Testis (tissue), 3 donors: ENCODE results near the gene AMOTL2. TPM values are rescaled to one million over a fixed set of nuclear protein-coding genes. Genes with fewer than 3 reads are reported as not detected.

Experiments used
- DNase-seq: peaks from one replicate; pipeline ENCODE4 v3.0.0-alpha.2; 2019
- H3K27ac ChIP-seq, 2 donors: fragments of 200-600 bp; sonication (generic); one replicate each; pipeline ENCODE4 v1.5.1; 2019
- H3K27me3 ChIP-seq: fragments of 200-600 bp; sonication (generic); one replicate; pipeline ENCODE4 v1.5.1; 2019
- H3K36me3 ChIP-seq: fragments of 200-600 bp; sonication (generic); one replicate; pipeline ENCODE4 v1.5.1; 2017; ENCODE audit warnings: low read depth; ENCODE audit errors: missing control alignments
- H3K4me1 ChIP-seq: fragments of 200-600 bp; sonication (generic); one replicate; pipeline ENCODE4 v1.5.1; 2019
- H3K4me3 ChIP-seq, 2 donors: fragments of 200-600 bp; sonication (generic); one replicate each; pipeline ENCODE4 v1.5.1; 2017 to 2019
- H3K9me3 ChIP-seq: fragments of 200-600 bp; sonication (generic); one replicate; pipeline ENCODE4 v1.5.1; 2017
- POLR2A ChIP-seq: fragments of 450-650 bp; IDR thresholded peaks from one replicate; pipeline ENCODE4 v1.6.1; 2017; ENCODE audit warnings: antibody characterized with exemption, mild to moderate bottlenecking, moderate library complexity
- WGBS, 2 donors: methylation state at CpG; one replicate each; pipeline ENCODE4 v1.1.5; 2018; 5-methylcytosine and 5-hydroxymethylcytosine counted together
- intact Hi-C: fragments of 100-400 bp; cut with DNase I; formaldehyde crosslinking; loops from one replicate; pipeline ENCODE4 v1.15.1; 2023; ENCODE audit warnings: low total_unique reads
- polyA plus RNA-seq: library from polyadenylated mRNA; stranded (reverse); fragments of 350-450 nt; fragmentation: Illumina TruSeq; extraction: RNeasy Lipid Tissue Mini Kit (QIAGEN cat#74804); gene quantifications from one replicate; pipeline ENCODE4 v1.2.3, GENCODE V29; 2014; ENCODE audit warnings: low read depth, low replicate concordance; ENCODE audit not compliant: insufficient read depth
- total RNA-seq, 2 donors: library from RNA; depleted of rRNA; stranded (reverse); fragments of >200 nt; gene quantifications; one replicate each; pipeline ENCODE4 v1.2.3, GENCODE V29; 2016
- TF ChIP-seq, protein P1 (sequence below), 3 experiments: fragments of 450-650 bp in 2 of 3; fragments of 200-600 bp in 1 of 3; sonication (generic) in 1 of 3; IDR thresholded peaks; one replicate each; pipeline ENCODE4 v1.5.1; 2016 to 2019; ENCODE audit warnings: antibody characterized with exemption in 3 of 3, mild to moderate bottlenecking in 2 of 3, moderate library complexity in 1 of 3

Gene AMOTL2
- total and polyA plus RNA-seq, 3 donors from 2014 or later, result 19.6 to 61.0 (median 35.8) TPM

DNA sequence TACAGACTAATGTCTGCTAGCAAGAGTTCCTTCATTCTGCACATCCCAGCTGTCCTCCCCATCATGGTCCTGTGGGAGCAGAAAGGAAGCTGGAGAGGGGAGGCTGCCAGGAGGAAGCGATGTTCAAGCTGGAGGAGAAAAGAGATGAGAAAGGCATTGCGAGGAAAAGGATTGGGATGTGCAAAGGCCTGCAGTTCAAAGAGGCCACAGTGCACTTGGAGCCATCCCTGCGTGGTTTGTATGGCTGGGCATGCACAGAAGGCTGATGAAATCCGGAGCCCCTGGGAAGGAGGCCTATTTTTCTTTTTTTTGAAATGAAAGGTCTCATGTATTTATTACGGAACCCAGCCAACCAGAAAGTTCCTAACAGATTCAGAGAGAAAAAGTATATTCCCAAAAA is 22.8 kb downstream of the AMOTL2 start:
- no peak overlapping the region for H3K4me3 ChIP-seq
- TF ChIP-seq, protein P1, sequence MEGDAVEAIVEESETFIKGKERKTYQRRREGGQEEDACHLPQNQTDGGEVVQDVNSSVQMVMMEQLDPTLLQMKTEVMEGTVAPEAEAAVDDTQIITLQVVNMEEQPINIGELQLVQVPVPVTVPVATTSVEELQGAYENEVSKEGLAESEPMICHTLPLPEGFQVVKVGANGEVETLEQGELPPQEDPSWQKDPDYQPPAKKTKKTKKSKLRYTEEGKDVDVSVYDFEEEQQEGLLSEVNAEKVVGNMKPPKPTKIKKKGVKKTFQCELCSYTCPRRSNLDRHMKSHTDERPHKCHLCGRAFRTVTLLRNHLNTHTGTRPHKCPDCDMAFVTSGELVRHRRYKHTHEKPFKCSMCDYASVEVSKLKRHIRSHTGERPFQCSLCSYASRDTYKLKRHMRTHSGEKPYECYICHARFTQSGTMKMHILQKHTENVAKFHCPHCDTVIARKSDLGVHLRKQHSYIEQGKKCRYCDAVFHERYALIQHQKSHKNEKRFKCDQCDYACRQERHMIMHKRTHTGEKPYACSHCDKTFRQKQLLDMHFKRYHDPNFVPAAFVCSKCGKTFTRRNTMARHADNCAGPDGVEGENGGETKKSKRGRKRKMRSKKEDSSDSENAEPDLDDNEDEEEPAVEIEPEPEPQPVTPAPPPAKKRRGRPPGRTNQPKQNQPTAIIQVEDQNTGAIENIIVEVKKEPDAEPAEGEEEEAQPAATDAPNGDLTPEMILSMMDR (IDR thresholded peaks at IDR 0.05), result no peak
- no peak overlapping the region for H3K27ac ChIP-seq
- no peaks in the 10 kb centered on the region for H3K27me3 ChIP-seq
- H3K36me3 ChIP-seq, result no peaks in the 10 kb centered on the region
- no peaks in the 10 kb centered on the region for H3K4me1 ChIP-seq
- intact Hi-C loops, result no loop called here
- no peak for DNase-seq
- 73 to 77% methylated on average over 5 of the region's 5 CpGs for WGBS, 2 donors
- H3K9me3 ChIP-seq, result no peaks in the 10 kb centered on the region

DNA sequence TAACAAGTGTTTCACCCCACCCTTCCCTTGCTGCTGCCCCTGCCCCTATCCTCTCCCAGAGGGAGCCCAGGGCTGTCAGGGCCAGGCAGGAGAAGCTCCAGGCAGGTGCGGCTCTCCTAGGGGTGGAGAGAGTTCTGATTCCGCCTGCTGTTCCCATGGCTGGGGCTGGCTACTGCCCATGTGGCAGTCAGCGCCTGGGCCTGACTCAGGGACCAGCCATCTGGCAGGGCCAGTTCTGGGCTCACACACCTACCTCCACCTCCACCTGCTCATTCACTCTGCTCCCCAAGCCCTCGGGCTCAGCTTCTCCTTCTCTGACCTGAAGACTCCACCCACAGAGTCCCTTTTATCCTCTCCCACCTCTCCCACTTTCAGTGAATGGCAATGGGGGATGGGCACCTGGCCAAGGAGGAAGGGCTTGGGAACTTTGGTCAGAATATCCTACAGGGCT is 23.4 kb downstream of the AMOTL2 start:
- no peak for DNase-seq
- no peak overlapping the region for H3K27ac ChIP-seq

DNA sequence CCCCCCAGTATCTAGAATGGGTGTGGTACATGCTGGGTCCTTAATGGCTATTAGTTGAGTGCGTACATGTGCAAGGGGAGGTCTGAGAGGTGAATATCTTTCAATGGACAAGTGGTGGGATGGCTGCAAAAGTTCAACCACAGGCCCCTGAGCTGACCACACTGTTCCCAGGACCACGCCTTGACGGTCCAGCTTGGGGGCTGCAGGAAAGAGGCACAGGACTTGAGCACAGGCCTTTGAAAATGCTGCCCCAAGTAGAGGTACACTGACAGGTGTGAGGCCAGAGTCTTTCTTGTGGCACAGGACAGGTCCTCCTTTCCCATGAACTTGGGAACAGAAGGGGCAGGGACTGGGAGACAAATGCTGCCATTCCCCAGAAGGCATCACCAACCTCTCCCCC is 24.0 kb downstream of the AMOTL2 start:
- H3K27ac ChIP-seq, result no peak overlapping the region
- no peaks in the 10 kb centered on the region for H3K9me3 ChIP-seq
- no peak for TF ChIP-seq POLR2A
- TF ChIP-seq, protein P1 (IDR thresholded peaks at IDR 0.05), result no peak
- no peaks in the 10 kb centered on the region for H3K27me3 ChIP-seq
- no peaks in the 10 kb centered on the region for H3K4me1 ChIP-seq
- intact Hi-C loops, result no loop called here
- H3K36me3 ChIP-seq, result no peaks in the 10 kb centered on the region
- DNase-seq, result no peak
- 75 to 91% methylated on average over 3 of the region's 3 CpGs for WGBS, 2 donors
- no peak overlapping the region for H3K4me3 ChIP-seq

More for the DNA sequence above, 23.4 kb downstream of the AMOTL2 start:
- Histone ChIP-seq H3K27me3 (no peaks in the 10 kb centered on the region), H3K36me3 (no peaks in the 10 kb centered on the region), H3K4me3 (no peak overlapping the region), H3K4me1 (no peaks in the 10 kb centered on the region), H3K9me3 (no peaks in the 10 kb centered on the region)
- 91% methylated on average over 4 of the region's 4 CpGs; no CpG with 5 or more reads in 1 of the 2 donors for WGBS, 2 donors
- no peak for TF ChIP-seq POLR2A
- TF ChIP-seq, protein P1 (IDR thresholded peaks at IDR 0.05), result no peak
- intact Hi-C loops, result no loop called here

DNA sequence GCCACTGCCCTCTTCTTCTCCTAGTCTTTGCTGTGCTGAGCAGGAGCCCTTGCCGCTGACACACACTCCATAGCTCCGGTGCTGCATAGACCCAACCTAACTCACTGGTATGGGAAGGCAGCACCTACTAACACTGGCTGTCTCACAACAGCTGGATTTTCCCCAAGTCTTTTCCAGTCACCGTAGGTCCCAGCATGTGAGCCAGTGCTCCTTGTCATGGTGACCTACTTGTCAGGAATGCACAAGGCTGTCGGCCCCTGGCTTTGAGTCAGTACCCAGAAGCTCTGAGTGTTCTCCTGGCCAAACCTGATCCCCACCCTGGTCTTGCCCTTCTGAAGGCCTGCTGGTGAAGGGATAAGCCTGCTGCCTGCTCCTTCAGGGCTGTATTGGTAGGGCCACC is 25.7 kb downstream of the AMOTL2 start:
- no peak for TF ChIP-seq POLR2A
- TF ChIP-seq, protein P1 (IDR thresholded peaks at IDR 0.05), result no peak
- 78 to 94% methylated on average over 3 to 4 of the region's 4 CpGs for WGBS, 2 donors
- intact Hi-C loops, result no loop called here
- no peak overlapping the region for H3K27ac ChIP-seq
- H3K4me3 ChIP-seq, result no peak overlapping the region
- DNase-seq, result no peak
- H3K27me3 ChIP-seq, result no peaks in the 10 kb centered on the region
- no peaks in the 10 kb centered on the region for H3K36me3 ChIP-seq
- H3K4me1 ChIP-seq, result no peaks in the 10 kb centered on the region
- H3K9me3 ChIP-seq, result no peaks in the 10 kb centered on the region

DNA sequence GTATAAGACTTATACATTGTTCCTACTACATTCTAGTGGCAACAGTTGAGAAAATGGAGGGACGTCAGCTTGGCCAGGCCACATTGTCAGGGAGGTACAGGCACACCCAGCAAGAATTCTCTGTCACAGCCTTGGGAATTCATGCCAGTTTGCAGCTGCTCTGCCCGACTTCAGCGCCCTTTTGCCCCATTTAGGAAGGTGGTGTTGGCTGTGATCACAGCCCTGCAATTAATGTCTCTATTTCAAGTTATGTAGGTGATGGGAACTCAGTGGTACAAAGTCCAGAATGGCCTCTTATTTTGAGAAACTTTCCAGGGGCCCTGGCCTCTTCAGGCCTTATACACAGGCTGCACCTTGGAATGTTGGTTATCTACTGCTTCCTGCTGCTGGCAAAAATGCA is 26.7 kb downstream of the AMOTL2 start:
- Histone ChIP-seq H3K9me3 (no peaks in the 10 kb centered on the region), H3K36me3 (no peaks in the 10 kb centered on the region), H3K4me1 (no peaks in the 10 kb centered on the region), H3K27me3 (no peaks in the 10 kb centered on the region), H3K4me3 (no peak overlapping the region), H3K27ac (no peak overlapping the region)
- 84 to 100% methylated on average over 3 of the region's 3 CpGs for WGBS, 2 donors
- intact Hi-C loops, result no loop called here
- TF ChIP-seq POLR2A, result no peak
- TF ChIP-seq, protein P1 (IDR thresholded peaks at IDR 0.05), result no peak
- no peak for DNase-seq
